ENCODE data around the gene DYNC2I2.

DNA sequence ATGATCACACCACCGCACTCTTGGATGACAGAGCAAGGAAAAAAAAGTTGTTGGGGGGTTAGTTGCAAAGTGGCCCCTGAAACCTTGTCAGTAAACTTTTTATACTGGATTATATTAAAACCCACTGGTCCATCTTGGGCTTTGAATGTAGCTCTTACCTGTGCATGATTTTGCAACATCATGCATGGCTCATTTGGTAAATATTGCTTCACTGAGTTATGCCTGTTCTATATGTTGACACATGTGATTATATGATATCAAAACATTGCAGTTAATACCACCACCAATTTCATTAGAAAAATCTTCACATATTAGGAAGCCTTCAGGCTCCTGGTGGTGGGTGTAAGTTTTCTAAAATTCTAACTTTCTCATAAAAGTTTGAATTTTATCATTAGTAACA is 41.9 kb downstream of the DYNC2I2 start:
- TF ChIP-seq POLR2A (IDR thresholded peaks at IDR 0.05): no peak
- TF ChIP-seq, protein P1, sequence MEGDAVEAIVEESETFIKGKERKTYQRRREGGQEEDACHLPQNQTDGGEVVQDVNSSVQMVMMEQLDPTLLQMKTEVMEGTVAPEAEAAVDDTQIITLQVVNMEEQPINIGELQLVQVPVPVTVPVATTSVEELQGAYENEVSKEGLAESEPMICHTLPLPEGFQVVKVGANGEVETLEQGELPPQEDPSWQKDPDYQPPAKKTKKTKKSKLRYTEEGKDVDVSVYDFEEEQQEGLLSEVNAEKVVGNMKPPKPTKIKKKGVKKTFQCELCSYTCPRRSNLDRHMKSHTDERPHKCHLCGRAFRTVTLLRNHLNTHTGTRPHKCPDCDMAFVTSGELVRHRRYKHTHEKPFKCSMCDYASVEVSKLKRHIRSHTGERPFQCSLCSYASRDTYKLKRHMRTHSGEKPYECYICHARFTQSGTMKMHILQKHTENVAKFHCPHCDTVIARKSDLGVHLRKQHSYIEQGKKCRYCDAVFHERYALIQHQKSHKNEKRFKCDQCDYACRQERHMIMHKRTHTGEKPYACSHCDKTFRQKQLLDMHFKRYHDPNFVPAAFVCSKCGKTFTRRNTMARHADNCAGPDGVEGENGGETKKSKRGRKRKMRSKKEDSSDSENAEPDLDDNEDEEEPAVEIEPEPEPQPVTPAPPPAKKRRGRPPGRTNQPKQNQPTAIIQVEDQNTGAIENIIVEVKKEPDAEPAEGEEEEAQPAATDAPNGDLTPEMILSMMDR (IDR thresholded peaks at IDR 0.05): no peak

Data from uterus (tissue), 2 donors.